ENCODE results near the gene SLCO2A1.
"Not testable (repeated sequence)": the region's sequence is repeated elsewhere in the genome, so short reads cannot be mapped to it uniquely, and the experiment has no call there.

SLCO2A1 gene

GRCh38 chr3:134029734-134030378, at the start of gene SLCO2A1:
Gene SLCO2A1, minus strand, starts transcription at chr3:134029925. Its CDS starts 123 bp downstream, at chr3:134029802.
- DNase-seq (ENCODE audit: low spot score): no peak

DNA sequence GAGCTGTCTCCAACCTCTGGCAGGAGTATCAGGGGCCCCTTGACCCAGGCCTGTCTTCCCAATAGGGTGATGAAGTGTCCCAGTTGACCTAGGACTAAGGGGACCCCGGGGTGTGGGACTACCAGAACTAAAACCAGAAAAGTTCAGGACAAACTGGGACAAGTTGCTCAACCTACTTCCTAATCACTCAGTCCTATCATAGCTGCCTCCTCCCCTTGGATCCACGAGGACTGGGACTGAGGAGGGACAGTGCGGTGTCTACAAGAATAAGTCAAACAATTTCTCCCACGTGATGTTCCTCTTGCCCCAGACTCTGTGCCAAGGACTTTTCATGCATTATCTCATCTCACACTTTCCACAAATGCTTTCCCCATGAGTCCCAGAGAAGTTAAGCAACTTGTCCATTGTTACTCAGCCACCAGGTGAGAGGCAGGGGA, 49.4 kb upstream of the SLCO2A1 start:
- no peak for DNase-seq (ENCODE audit: low spot score)

DNA sequence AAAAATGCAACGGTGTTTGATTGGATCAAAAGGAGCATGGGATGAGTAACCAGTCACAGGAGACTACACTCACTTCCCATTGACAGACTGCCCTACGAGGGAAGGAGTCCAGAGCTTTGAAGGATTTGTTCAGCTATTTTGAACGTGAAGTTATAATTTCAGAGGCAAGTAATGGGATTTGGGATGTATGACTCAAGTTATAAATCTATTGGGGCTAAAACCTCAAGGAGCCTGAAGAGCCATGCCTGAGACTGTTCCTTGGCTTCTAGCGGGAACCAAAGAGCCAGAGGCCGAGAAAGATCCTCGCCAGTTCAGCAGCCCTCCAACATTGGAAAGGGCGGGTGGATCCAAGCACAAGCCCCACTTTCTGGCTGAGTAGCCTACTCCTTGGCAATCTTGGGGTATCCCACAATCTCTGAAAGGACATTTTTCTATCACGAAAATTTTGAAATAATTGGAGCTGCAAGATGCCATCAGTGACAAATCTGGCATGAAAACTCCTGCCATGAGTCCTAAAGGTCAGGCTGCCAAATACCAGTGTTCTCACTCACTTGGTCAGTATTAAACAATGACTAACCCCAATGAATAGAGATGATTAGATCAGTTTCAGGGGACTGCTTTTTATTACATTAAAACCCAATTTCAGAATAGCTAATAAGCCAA, 48.6 kb upstream of the SLCO2A1 start:
- DNase-seq (ENCODE audit: low spot score): no peak

DNA sequence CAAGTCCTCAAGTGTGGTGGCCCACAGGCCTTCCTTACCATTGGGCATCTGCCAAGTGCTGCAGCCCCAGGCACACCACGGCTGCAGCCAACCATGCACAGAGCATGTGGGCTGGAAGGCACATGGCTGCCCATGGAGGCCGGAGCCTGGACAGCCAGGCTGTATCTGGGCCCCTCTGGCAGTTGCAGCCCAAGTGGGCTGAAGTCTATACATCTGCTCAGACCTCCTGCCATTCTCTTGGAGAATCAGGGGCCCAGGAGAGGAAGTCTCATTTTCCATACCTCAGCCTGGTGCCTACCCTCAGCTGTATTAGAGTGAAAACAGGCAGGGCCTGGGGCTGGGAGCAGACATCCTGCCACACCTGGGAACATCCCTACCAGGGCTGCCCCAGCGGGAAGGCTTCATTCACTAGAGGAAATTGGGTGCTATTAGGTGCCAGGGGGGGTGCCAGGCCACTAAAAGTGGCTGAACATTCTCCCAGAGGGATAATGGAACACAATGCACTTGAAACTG, 48.0 kb upstream of the SLCO2A1 start:
- DNase-seq (ENCODE audit: low spot score): no peak

GRCh38 chr3:134076851-134077250, 47.1 kb upstream of the SLCO2A1 start:
- DNase-seq (ENCODE audit: low spot score): no peak

DNA sequence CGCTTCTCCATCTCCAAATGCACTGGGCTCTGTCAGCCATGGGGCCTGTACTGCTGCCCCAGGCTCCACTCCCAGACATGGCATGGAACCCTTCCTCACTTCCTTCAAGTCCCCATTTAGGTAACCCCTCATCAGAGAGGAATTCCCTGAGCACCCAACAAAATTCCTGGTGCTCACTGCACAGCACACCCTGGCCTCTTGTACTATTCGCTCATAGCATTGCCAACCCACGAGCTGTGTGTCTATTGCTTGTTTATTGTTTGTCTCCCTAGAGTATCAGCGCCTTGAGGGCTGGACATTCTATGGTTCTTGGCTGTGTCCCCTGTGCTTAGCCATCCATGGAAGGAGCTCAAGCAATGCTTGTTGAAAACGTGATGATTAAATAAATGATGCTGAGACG, 46.1 kb upstream of the SLCO2A1 start:
- DNase-seq (ENCODE audit: low spot score): no peak

- DNase-seq (ENCODE audit: low spot score): no peak
These were observed 45.8 kb upstream of the SLCO2A1 start for GRCh38 chr3:134075568-134075825.

DNA sequence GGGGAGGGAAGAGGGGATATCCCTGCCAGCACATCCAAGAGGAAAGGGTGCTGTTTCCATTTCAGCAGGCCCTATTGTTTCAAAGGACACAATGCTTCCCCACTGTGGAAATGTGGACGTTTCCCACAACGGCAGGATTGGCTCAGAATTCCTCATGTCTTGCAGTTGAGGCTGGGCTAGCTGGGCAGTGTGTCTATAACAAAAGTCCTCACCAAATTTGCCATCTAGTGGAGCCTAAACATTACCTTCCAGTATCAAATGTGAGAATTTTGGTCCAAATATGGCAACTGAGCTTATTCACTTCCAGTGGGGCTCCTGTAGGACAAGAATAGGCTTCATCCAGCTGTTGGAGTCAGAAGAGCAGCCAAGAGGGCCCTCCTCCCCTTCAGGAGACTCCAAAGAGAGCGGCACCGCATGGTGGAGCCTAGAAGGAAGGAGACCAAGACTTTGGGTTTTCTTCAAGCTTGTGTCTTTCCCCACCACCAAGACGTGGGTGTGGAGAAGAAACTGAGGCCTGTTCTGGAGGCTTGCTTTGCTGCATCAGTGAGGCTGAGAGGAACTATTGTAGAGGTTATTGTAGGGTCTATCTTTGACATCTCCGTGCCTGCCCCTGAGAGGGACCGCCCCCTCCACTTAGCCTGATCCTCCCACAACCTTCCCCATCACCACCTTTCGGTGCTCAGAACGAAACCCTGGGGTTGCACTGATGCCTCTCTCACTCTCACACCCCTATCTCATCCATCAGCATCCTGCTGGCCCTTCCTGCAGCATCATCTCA, 45.3 kb upstream of the SLCO2A1 start:
- DNase-seq (ENCODE audit: low spot score): no peak

- no peak for DNase-seq (ENCODE audit: low spot score)
These were observed 44.5 kb upstream of the SLCO2A1 start for GRCh38 chr3:134074001-134074789.

- no peak for DNase-seq (ENCODE audit: low spot score)
These were observed 43.8 kb upstream of the SLCO2A1 start for GRCh38 chr3:134073583-134073945.

- no peak for DNase-seq (ENCODE audit: low spot score)
These were observed 43.3 kb upstream of the SLCO2A1 start for GRCh38 chr3:134072881-134073582.

DNA sequence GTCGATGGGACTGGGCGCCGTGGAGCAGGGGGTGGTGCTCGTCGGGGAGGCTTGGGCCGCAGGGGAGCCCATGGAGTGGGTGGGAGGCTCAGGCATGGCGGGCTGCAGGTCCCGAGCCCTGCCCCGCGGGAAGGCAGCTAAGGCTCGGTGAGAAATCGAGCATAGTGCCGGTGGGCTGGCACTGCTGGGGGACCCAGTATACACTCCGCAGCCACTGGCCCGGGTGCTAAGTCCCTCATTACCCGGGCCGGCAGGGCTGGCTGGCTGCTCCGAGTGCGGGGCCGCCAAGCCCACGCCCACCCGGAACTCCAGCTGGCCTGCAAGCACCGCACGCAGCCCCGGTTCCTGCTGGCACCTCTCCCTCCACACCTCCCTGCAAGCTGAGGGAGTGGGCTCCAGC, 40.6 kb upstream of the SLCO2A1 start:
- not testable (repeated sequence) for DNase-seq (ENCODE audit: low spot score)

DNA sequence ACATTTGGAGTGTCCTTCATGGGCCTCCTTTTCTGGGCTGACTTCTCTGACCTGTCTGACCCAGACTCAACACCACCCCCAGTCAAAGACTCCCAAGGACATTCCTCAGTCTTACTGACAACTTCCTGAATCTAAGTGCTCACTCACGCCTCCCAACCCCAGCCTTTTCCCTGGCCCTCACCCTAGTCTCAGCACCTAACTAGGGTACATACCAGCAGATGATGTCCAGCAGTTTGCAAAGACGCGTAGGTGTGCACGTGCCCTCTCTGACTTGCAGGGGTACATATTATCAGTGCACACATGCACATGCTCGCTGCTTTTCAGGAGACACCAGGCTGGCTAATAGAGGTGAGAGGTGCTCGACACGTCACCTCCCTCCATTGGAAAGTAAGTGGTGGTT, 38.7 kb upstream of the SLCO2A1 start:
- DNase-seq (ENCODE audit: low spot score): no peak

- DNase-seq (ENCODE audit: low spot score): no peak
These were observed 37.9 kb upstream of the SLCO2A1 start for GRCh38 chr3:134067531-134068161.

DNA sequence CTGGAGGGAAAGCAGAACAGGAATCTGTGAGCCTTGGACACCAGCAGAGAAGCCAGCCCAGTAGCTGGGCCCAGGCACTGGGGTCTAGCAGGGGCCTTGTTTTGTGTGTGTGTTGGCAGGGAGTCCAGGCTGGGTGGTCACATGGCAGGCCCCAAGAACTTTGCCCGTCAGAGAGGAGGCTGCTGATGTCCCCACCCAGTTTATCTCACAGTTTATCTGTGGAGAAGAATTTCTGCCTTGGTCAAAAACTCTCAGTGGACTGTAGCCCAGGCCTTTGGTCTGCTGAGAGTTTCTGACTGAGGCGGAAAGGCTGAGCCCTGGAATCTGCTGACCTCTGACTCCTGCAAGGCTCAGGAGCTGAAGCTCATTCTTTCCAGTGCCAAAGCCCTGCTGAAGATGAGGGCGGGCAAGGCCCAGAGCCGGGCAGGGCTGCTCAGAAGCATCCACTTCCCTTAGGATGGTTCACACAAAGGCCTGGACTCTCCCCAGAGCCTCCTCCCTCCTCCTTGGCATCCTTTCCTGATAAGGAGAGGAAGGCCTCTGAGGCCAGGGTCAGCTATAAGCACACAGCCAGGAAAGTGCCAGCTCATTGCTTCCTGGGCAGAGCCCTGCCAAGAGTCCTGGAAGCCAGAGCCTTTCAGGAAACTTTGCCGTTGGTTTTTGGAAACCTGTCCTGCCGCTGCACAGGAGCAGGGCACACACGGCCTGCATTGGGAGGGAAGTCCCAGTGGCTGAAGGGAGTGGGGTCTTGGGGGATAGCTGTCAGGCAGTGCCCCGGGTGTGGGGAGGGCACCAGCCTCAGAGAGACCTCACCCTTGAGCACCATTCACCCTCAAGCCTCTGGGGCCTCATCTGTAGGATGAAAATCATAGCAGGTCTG, 37.2 kb upstream of the SLCO2A1 start:
- no peak for DNase-seq (ENCODE audit: low spot score)

DNA sequence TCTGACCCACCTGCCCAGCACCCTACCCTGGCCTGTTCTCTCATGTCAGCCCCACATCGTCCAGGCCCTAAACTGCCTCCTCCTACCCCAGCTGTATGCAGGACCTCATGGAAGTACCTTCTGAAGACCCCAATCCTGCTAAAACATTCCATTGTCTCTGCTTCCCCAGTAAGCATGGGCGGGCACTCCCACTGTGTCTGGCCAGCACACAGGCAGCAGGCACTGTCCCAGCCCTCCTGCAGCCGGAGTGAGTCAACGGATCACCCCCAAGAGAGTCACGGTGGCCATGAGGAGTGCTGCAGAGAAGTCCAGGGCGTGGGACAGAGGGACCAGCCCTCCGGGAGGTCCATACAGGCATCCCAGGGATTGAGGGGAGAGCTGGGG, 36.4 kb upstream of the SLCO2A1 start:
- DNase-seq (ENCODE audit: low spot score): no peak

- DNase-seq (ENCODE audit: low spot score): no peak
These were observed 35.8 kb upstream of the SLCO2A1 start for GRCh38 chr3:134065252-134066157.

GRCh38 chr3:134064081-134064480, 34.4 kb upstream of the SLCO2A1 start:
- DNase-seq (ENCODE audit: low spot score): no peak

- no peak for DNase-seq (ENCODE audit: low spot score)
These were observed 31.7 kb upstream of the SLCO2A1 start for GRCh38 chr3:134061401-134061800.
